Activated CD8-positive, alpha-beta memory T cell treated with anti-CD3 and anti-CD28 coated beads, Interleukin-2, amount 10 ng/mL, durations not matched to agents 7 days and 5 days (primary cell): ENCODE results near the gene TMEM213. TPM values are rescaled to one million over a fixed set of nuclear protein-coding genes. Genes with fewer than 3 reads are reported as not detected.

Source experiments
- ATAC-seq: fragments of 150-1000 bp; cut with Tn5 transposase; one replicate; pipeline ENCODE4 v1.10.0; 2021; ENCODE audit warnings: moderate library complexity
- CTCF ChIA-PET: fragments of 350-600 bp; sonication (Branson Sonifier 250); formaldehyde crosslinking; loops from one replicate; lab custom pipeline; 2021; ENCODE audit warnings: antibody characterized with exemption; lab: Charles Lee
- DNase-seq: peaks from one replicate; pipeline ENCODE4 v3.0.0-alpha.2; 2020
- H3K27ac Mint-ChIP-seq: one replicate; pipeline ENCODE4 v1.8.0; 2021; ENCODE audit warnings: mild to moderate bottlenecking, mixed read lengths
- H3K27me3 Mint-ChIP-seq: one replicate; pipeline ENCODE4 v1.8.0; 2021; ENCODE audit warnings: mixed read lengths
- H3K36me3 Mint-ChIP-seq: one replicate; pipeline ENCODE4 v1.8.0; 2021; ENCODE audit warnings: mild to moderate bottlenecking, mixed read lengths
- H3K4me1 Mint-ChIP-seq: one replicate; pipeline ENCODE4 v1.8.0; 2021; ENCODE audit warnings: mixed read lengths
- H3K4me3 Mint-ChIP-seq: one replicate; pipeline ENCODE4 v1.8.0; 2021; ENCODE audit warnings: mild to moderate bottlenecking, moderate library complexity, mixed read lengths
- H3K9me3 Mint-ChIP-seq: one replicate; pipeline ENCODE4 v1.8.0; 2022; ENCODE audit warnings: low read depth, mixed read lengths
- total RNA-seq, 2 experiments: library from RNA; stranded (reverse); gene quantifications; one replicate each; pipeline ENCODE4 v1.2.3, GENCODE V29; 2021

Gene TMEM213, protein sequence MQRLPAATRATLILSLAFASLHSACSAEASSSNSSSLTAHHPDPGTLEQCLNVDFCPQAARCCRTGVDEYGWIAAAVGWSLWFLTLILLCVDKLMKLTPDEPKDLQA
- under 1 TPM in 1 of 2 experiments, not detected in 1; 0.06 TPM for total RNA-seq

DNA sequence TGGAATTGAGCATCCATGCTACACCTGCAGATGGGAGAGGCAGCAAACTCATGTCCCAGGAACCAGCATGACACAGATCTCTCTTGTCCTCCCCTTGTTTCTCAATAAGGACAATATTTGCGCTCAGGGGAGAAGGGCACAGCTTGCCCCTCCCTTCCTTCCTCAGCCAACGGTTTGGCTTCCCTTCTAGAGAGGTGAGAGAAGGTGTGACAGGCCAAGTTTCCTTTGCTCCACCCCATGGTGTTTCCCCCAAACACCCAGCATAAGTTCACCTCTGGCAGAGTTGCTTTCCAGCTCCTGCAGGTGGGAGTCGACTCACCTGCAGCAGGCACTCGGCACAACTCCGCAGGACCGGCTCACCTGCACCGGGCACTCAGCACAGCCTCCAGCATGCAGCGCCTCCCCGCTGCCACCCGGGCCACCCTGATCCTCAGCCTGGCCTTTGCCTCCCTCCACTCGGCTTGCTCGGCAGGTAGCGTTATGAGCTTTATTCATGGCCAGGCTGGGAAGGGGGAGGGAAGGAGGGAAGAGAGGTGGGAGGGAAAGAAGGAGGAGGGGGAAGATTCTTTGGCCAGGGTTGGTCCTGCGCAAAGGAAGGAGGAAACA lies at the start of gene TMEM213, which contains the start of gene ATP6V0A4:
Gene TMEM213, plus strand, starts transcription at position 280 of the 606 bp plus-strand sequence. Its CDS starts 111 bp downstream, at position 391.
Gene ATP6V0A4, minus strand, starts transcription at position 482 of the 606 bp plus-strand sequence. CDS start 26,949 bp downstream, outside the sequence.
- Mint-ChIP-seq H3K27me3 (peaks cover 14% of the 10 kb centered on the region), H3K4me3 (no peak within 1 kb of the TSS), H3K4me1 (peaks cover 12% of the 10 kb centered on the region), H3K9me3 (no peaks in the 10 kb centered on the region), H3K36me3 (no peaks in the 10 kb centered on the region), H3K27ac (no peak within 1 kb of the TSS)
- ATAC-seq: no peak
- DNase-seq: no peak
- CTCF ChIA-PET: no interaction called here

DNA sequence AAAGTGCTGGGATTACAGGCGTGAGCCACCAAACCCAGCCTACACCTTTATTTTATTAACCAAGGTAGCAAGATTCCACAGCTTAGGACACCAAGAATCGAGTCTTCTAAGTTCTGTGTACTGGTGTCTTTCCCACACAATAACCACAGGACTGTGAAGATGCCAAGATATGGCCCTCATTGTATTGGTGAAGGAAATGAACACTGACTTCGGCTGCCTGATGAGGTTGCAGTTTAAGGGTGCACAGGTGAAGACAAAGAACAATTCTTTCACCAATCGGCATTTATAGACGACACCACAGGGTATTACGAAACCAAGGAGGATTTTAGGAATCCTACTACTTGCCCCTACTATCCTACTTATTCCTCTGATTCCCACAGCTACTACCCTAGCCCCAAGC lies 49.1 kb upstream of the TMEM213 start:
- H3K36me3 Mint-ChIP-seq: no peaks in the 10 kb centered on the region
- DNase-seq: no peak
- CTCF ChIA-PET: interaction anchor here (0.8 to 5.7 kb wide), 2 partner anchors 10 to 588 kb away, joined by 3 to 32 read pairs; no protein-coding TSS in a partner anchor
- no peaks in the 10 kb centered on the region for H3K27me3 Mint-ChIP-seq
- H3K9me3 Mint-ChIP-seq: no peaks in the 10 kb centered on the region
- peaks cover 64% of the 10 kb centered on the region for H3K4me1 Mint-ChIP-seq
- no peak overlapping the region for H3K27ac Mint-ChIP-seq
- ATAC-seq: no peak
- no peak overlapping the region for H3K4me3 Mint-ChIP-seq

DNA sequence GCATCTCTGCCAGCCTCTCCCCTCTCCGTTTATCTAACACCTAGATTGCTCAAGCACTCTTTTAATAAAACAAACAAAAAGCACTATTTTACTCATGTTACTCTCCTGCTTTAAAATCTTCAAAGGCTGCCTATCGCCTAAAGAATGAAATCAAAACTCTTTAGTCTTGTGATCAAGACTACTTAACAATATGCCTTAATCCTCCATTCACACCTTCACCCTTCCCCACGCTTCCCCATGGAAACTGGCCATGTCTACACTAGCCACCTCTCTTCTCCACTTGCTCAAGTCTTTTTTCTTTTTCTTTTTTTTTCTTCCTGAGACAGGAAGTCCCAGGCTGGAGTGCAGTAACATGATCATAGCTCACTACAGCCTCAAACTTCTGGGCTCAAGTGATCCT lies 47.8 kb upstream of the TMEM213 start:
- no peak overlapping the region for H3K4me3 Mint-ChIP-seq
- ATAC-seq (no peak), DNase-seq (no peak)
- H3K27ac Mint-ChIP-seq: no peak overlapping the region
- CTCF ChIA-PET: interaction anchor here (5.7 kb wide), 1 partner anchor 11 kb away, joined by 32 read pairs; no protein-coding TSS in a partner anchor
- no peaks in the 10 kb centered on the region for H3K9me3 Mint-ChIP-seq
- H3K36me3 Mint-ChIP-seq: no peaks in the 10 kb centered on the region
- H3K27me3 Mint-ChIP-seq: no peaks in the 10 kb centered on the region
- peaks cover 66% of the 10 kb centered on the region for H3K4me1 Mint-ChIP-seq

DNA sequence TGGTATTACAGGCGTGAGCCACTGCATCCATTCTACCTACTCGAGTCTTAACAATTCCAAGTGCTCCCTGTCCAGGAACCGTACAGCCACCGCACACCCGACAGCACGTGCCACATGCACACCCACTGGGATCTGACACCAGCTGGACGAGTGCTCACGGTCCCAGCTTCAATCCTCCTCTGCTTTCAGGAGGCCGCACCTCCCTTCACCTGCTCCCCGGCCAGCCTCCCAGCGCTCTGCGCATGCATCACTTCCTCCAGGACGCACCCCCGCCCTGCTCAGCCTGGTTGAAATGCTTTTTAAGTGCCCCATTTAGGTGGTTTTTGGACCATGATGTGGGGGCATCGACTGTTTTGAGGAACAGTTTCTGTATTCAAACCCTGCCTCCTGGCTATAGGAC lies 47.3 kb upstream of the TMEM213 start:
- CTCF ChIA-PET: interaction anchor here (5.7 kb wide), 1 partner anchor 12 kb away, joined by 32 read pairs; no protein-coding TSS in a partner anchor
- DNase-seq (no peak), ATAC-seq (no peak)
- H3K27me3 Mint-ChIP-seq: no peaks in the 10 kb centered on the region
- no peak overlapping the region for H3K4me3 Mint-ChIP-seq
- H3K36me3 Mint-ChIP-seq: no peaks in the 10 kb centered on the region
- H3K9me3 Mint-ChIP-seq: no peaks in the 10 kb centered on the region
- H3K4me1 Mint-ChIP-seq: peaks cover 61% of the 10 kb centered on the region
- H3K27ac Mint-ChIP-seq: no peak overlapping the region

DNA sequence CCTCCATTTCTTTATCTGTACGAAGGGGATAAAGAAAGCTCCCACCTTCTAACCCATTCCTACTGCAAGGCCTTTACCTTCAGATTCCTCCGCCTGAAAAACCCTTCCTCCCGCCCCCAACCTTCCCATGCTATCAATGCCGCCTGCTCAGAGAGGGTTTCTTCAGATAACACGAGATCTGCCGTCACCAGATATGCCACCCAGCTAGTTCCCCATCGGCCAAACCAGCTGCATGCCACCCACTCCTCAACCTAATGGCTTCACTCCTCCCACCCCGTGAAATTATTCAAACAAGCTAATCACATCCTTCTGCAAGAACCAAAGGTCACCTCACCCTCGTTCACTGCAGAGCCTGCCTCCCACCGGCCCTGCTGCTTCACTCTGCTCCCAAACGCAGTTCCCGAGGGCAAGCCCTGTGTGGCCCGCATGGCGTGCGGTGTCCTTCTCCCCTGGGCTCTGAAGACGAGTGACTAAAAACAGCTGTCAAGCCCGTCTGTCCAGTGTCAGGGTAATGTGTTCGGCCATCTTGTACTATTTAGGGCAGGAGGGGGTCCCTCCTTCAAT lies 46.8 kb upstream of the TMEM213 start:
- Mint-ChIP-seq H3K4me3 (no peak overlapping the region), H3K9me3 (no peaks in the 10 kb centered on the region), H3K27ac (no peak overlapping the region), H3K36me3 (no peaks in the 10 kb centered on the region), H3K27me3 (no peaks in the 10 kb centered on the region), H3K4me1 (peaks cover 58% of the 10 kb centered on the region)
- DNase-seq (no peak), ATAC-seq (no peak)
- CTCF ChIA-PET: interaction anchor here (5.7 kb wide), 1 partner anchor 12 kb away, joined by 32 read pairs; no protein-coding TSS in a partner anchor

DNA sequence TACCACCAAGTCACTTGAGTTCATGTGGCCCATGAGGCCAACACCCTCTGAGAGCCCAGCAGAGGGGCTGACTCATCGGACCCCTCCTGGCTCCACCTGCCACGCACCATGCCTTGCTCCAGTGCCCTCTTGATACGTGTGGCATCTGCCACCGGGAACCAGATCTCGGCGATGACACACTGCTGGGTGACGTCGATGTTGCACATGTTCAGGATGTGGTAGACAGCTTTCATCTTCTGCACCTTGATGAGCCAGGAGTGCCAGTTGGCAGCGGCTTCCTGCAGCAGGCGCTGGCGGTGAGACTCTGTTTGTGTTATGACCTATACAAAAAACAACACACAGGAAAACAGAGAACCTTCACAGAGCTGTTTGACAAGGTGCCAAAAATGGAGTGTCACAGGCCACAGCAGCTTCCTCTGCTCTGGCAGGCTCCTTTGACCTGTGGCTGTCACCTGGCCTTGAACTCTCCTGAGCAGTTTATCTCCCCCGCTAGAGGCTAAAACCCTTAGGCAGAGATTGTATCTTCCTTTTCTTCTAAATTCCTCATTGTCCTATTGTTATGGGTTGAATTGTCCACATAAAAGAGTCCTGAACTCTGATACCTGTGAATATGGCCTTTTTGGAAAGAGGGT lies 45.2 kb upstream of the TMEM213 start:
- H3K27me3 Mint-ChIP-seq: no peaks in the 10 kb centered on the region
- peak overlapping the region; percentile 16 for H3K4me3 Mint-ChIP-seq
- peak; percentile 95 for ATAC-seq
- peak; percentile 97 for DNase-seq
- no peaks in the 10 kb centered on the region for H3K9me3 Mint-ChIP-seq
- peak overlapping the region; percentile 86 for H3K27ac Mint-ChIP-seq
- CTCF ChIA-PET: interaction anchor here (0.8 to 5.7 kb wide), 4 partner anchors 14 to 591 kb away, joined by 3 to 32 read pairs (median 4); no protein-coding TSS in a partner anchor
- no peaks in the 10 kb centered on the region for H3K36me3 Mint-ChIP-seq
- H3K4me1 Mint-ChIP-seq: peaks cover 66% of the 10 kb centered on the region

DNA sequence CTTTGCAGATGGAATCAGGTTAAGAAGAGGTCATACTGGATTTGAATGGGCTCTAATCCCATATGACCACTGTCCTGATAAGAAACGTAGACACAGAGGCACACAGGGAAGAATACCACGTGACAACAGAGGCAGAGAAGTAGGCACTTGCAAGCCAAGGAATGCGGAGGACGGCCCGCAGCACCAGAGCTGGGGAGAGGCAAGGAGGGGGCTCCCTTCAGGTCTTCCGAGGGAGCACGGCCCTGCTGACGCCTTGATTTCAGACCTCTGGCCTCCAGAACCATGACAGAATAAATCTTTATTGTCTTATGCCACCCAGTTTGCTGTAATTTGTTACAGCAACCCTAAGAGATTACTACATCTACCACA lies 44.7 kb upstream of the TMEM213 start:
- Mint-ChIP-seq H3K4me1 (peaks cover 67% of the 10 kb centered on the region), H3K27me3 (no peaks in the 10 kb centered on the region), H3K9me3 (no peaks in the 10 kb centered on the region), H3K4me3 (no peak overlapping the region), H3K36me3 (no peaks in the 10 kb centered on the region), H3K27ac (peak overlapping the region; percentile 86)
- CTCF ChIA-PET: interaction anchor here (1.0 to 5.7 kb wide), 3 partner anchors 15 to 592 kb away, joined by 3 to 32 read pairs (median 5); no protein-coding TSS in a partner anchor
- DNase-seq (no peak), ATAC-seq (no peak)

DNA sequence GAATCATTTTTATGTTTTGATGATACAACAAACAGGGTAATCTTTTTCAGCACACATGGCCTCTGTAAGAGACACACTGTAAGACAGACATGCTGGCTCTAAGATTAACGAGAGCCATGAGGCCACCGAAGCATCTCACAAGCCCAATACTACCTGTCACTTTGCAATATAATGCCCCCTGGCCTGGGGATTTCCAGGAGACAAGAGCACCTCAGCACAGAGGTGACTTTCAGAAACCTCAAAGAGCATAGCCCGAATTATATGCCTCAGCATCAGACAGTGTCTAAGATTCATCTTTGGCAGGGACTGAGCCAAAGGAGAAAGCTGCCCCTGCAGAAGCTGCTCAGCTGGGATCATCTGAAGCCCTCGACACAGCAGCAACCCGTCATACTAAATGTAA lies 44.2 kb upstream of the TMEM213 start:
- ATAC-seq (no peak), DNase-seq (no peak)
- no peaks in the 10 kb centered on the region for H3K36me3 Mint-ChIP-seq
- no peaks in the 10 kb centered on the region for H3K9me3 Mint-ChIP-seq
- H3K4me1 Mint-ChIP-seq: peaks cover 65% of the 10 kb centered on the region
- no peaks in the 10 kb centered on the region for H3K27me3 Mint-ChIP-seq
- H3K27ac Mint-ChIP-seq: peak overlapping the region; percentile 86
- H3K4me3 Mint-ChIP-seq: no peak overlapping the region
- CTCF ChIA-PET: interaction anchor here (0.7 to 2.5 kb wide), 2 partner anchors 15 to 128 kb away, joined by 4 to 7 read pairs; no protein-coding TSS in a partner anchor

DNA sequence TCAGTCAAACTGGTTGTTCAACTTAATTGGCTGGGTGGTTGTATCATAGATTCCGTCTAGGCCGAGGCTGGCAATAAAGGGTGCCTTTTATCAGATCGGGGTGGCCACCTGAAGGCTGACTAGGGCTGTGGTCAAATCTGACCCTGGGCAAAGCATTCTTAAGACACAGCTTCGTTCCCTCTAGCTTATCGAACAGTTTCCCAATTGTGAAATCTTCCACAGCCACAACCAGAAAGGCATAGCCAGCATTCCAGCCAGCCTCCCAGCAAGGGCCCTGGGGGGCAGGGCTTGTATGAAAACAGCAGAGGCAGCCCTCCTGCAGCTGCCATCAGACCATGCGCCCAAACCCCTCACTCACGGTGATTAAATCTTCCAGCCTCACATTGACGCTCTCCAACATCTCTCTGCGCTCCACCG lies 42.5 kb upstream of the TMEM213 start:
- ATAC-seq: no peak
- CTCF ChIA-PET: interaction anchor here (2.5 kb wide), 1 partner anchor 17 kb away, joined by 7 read pairs; no protein-coding TSS in a partner anchor
- Mint-ChIP-seq H3K4me3 (no peak overlapping the region), H3K9me3 (no peaks in the 10 kb centered on the region), H3K4me1 (peaks cover 50% of the 10 kb centered on the region), H3K27me3 (no peaks in the 10 kb centered on the region), H3K27ac (no peak overlapping the region), H3K36me3 (no peaks in the 10 kb centered on the region)
- no peak for DNase-seq

DNA sequence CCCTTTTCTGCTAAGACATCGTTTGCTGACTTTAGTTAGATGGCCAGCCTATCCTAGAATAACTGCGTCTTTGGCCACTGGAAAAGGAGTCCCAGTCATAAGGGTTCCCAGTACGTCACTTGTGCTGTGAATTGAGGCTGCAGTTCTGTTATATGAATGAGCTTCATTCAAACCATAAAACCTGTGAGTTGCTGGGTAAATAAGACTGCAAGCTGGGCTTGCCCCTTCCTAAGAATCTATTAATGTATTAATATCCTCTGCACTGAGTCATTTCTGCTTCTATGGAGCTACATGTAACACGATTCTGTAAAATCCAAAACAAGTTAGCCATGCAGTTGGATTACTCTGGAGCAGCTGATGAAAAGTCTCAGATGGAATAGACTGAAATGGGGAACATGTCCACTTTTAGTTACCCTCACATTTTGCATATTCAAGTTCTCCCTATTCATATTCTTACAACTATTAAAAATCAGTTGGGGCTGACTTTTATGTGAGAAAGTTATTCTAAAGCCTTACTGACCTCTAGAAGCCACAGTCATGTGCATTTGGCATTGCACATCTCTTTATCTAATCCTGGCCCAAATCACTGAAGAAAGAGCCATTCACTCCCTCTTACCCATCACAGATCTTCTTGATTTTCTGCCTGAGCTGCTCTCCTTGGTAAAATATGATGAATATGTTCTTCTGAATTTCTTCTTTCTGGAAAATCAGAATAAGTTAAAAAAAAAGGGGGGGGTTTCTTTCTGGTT lies 41.8 kb upstream of the TMEM213 start:
- H3K4me1 Mint-ChIP-seq: peaks cover 44% of the 10 kb centered on the region
- no peak overlapping the region for H3K4me3 Mint-ChIP-seq
- H3K9me3 Mint-ChIP-seq: no peaks in the 10 kb centered on the region
- DNase-seq: no peak
- H3K27ac Mint-ChIP-seq: no peak overlapping the region
- H3K27me3 Mint-ChIP-seq: no peaks in the 10 kb centered on the region
- no peak for ATAC-seq
- no peaks in the 10 kb centered on the region for H3K36me3 Mint-ChIP-seq
- CTCF ChIA-PET: interaction anchor here (1.1 to 2.5 kb wide), 4 partner anchors 10 to 111 kb away, joined by 3 to 7 read pairs (median 4); no protein-coding TSS in a partner anchor

DNA sequence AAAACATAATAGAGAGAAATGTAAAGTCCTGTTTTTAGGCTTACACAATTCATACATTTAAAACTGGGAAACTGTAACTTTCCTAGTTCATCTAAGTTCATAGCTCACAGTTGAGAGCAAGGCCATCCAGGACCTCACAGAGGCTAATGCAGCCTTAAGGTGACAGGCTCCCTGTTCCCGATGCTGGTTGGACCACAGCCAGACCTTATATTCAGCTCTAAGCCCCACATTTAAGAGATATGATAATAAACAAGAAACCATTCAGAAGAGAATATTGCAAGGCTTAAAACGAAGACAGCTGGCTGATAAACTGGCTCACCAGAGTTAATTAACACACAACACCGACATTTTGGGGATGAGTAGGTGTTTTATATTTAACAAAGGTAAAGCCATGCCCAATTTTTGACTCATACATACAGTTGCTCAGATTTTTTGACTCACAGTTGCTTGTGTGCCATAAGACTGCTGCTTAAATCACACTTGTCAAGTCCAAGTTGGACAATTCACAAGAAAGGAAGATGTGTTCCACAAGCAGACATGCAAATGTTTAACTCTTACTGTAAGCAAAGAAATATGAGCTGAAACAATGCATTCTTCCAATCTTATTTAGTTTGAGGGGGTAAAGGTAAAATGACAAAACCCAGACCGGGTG lies 41.1 kb upstream of the TMEM213 start:
- no peak for DNase-seq
- no peaks in the 10 kb centered on the region for H3K27me3 Mint-ChIP-seq
- ATAC-seq: no peak
- peaks cover 37% of the 10 kb centered on the region for H3K4me1 Mint-ChIP-seq
- H3K4me3 Mint-ChIP-seq: no peak overlapping the region
- H3K9me3 Mint-ChIP-seq: no peaks in the 10 kb centered on the region
- no peak overlapping the region for H3K27ac Mint-ChIP-seq
- no peaks in the 10 kb centered on the region for H3K36me3 Mint-ChIP-seq
- CTCF ChIA-PET: interaction anchor here (1.1 to 1.7 kb wide), 3 partner anchors 9 to 110 kb away, joined by 3 to 4 read pairs (median 4); no protein-coding TSS in a partner anchor

DNA sequence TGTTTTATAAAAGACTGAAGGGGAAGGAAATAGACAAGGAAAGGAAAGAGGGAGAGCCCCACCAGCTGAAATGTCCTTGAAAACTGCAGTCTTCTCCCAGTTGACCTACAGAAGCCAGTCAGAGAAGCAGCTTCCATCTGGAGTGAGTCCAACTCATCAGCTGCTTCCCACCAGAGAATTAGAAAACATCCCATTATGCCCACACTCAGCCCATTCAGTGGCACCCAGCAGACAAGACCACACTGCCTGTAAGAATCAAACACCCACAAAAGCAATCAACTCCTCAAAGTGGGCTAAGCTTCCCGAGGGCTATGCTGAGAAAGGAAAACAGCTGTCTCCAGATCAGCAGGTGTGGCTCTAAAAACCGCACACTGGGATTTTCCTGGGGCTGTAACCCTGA lies 29.6 kb upstream of the TMEM213 start:
- H3K4me1 Mint-ChIP-seq: peaks cover 1% of the 10 kb centered on the region
- peaks cover 12% of the 10 kb centered on the region for H3K27me3 Mint-ChIP-seq
- CTCF ChIA-PET: no interaction called here
- H3K27ac Mint-ChIP-seq: no peak overlapping the region
- DNase-seq: no peak
- no peak for ATAC-seq
- H3K36me3 Mint-ChIP-seq: no peaks in the 10 kb centered on the region
- no peak overlapping the region for H3K4me3 Mint-ChIP-seq
- no peaks in the 10 kb centered on the region for H3K9me3 Mint-ChIP-seq
